Kidney capillary endothelial cell (primary cell): ENCODE data around the gene PRXL2B.

Experiments used
- DNase-seq: peaks from one replicate; pipeline ENCODE4 v3.0.0-alpha.2; 2018; ENCODE audit warnings: low spot score

Gene PRXL2B

DNA sequence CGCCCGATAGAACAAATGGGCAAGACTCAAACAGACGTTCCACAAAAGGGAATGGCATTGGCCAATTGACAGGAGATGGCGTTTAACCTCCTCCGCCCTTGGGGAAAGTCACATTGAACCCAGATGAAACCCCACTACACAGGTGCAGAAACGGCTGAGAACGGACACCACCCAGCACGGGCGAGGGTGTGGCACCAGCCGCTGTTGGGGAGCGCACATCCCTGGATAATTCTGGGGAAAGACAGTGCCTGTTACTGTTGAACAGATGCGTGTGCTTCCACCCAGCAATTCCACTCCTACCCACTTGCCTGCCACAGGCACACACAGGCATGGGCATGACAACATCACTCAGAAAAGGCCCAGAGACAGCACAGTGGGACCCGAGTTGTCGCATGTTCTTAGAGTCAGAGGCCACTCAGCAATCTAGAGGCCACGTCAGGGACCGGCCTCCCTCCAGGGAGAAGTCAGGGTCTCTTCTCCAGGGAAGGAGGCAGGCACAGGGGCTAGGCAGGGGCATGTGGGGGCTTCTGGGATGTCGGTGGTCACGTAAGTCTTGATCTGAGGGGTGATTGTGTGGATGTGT lies 15.2 kb downstream of the PRXL2B start:
- DNase-seq: no peak

DNA sequence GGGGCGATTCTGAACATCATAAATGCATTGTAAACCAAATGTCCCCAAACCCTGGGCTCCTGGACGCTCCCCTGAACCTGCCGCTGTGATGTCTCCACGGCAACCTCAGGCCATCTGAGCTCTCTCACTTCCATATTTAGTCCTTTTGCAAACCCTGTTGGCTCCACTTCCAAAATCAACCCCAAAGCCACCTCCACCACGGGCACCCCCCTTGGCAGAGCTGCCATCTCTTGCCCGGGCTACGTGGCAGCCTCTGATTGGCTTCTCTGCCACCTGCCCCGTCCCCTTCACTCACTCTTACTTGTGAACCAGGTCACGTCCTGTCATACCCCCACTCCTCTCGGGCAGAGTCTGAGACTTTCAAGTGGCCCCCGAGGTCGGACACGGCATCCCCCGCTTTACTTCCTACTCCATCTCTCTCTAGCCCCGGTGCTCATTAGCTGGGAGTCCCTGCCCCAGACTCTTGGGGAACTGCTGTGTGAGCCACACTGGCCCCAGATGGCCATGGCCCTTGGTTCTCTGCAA lies 15.8 kb downstream of the PRXL2B start:
- DNase-seq: no peak

DNA sequence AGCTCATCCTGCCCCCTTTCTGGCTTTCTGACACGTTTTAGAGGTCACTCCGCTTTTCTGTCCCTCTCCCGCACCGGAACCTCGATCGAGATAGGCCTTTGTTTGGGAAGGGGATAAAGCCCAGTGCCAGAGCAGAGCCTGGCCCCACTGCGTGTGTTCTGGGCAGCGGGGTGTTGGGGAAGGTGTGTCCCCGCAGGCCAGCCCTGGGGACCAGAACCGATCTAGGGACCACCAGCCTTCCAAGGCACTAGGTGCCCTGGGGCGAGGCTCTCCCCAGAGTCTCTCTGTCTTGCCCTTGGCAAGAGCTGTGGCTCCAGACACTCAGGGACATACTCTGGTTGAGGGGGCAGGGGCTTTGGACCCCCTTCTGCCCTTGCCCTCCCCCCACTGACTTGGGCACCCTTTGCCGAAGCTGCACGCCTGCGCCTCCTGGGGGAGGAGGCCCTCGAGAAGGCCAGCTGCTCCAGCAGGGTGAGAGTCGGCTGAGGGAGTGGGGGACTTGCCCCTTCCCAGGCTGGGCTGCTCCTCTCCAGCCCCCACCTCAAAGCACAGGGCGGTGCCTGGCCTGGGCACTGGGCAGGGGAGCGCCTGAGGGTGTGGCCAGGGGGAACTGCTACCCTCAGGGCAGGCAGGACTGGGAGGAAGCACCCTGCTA lies 16.4 kb downstream of the PRXL2B start:
- DNase-seq: no peak

DNA sequence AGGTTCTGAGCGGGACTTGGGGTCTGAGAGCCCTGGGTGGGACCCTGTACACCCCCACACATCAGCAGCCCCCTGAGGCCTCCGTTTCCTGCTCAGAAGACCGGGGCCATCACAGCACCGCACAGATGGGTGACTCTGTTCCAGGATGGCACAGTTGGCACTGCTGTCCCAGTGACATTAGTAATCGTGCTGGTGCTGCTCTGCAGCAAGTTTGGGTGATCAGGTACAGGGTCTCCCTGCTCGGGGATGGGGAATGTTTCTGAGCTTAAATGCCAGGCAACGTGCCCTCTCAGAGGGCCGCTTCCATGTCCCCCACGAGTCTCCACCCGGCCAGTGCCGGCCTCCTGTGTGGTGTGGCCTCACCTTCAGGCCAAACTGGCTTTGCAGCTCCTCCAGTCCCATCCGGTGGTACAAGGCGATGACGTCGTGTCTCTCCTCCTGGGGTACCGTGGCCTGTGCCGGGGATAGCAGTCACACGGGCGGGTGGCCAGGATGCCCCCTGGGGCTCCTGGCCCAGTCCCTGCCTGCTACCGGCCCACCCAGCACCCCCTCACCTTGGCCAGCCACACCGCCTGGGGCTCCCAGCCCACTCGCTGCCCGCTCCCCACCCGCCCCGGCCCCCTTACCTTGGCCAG lies 17.1 kb downstream of the PRXL2B start:
- DNase-seq: no peak

DNA sequence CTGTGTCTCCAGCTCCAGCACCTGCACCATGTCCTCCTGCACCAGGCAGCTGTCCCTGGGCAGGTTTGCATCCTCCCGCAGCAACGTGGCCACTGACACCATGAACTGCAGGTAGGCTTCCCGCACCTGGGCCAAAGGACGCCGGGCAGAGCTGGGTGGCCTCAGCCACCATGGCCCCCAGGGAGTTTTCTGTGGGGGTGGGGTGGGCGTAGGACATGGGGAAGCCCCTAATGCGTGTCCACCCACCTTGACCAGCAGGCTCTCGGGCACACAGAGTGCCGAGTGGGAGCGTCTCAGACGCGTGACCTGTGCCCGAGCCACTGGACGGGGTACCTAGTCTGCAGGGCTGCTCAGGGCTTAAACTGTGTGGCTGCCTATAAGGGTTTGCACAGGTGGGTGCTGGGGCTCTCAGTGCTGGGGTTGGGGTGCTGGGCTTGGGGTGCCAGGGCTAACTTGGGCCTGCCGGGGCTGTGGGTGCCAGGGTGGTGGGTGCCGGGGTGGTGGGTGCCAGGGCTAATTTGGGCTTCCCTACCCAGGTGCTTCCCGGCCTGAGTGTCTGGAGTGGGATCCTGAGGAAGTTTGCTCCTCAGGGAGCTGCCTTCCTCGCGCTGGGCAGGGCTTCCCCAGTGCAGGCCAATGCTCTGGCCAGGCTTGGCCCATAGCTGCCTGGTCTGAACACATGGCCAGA lies 17.7 kb downstream of the PRXL2B start:
- DNase-seq: no peak

DNA sequence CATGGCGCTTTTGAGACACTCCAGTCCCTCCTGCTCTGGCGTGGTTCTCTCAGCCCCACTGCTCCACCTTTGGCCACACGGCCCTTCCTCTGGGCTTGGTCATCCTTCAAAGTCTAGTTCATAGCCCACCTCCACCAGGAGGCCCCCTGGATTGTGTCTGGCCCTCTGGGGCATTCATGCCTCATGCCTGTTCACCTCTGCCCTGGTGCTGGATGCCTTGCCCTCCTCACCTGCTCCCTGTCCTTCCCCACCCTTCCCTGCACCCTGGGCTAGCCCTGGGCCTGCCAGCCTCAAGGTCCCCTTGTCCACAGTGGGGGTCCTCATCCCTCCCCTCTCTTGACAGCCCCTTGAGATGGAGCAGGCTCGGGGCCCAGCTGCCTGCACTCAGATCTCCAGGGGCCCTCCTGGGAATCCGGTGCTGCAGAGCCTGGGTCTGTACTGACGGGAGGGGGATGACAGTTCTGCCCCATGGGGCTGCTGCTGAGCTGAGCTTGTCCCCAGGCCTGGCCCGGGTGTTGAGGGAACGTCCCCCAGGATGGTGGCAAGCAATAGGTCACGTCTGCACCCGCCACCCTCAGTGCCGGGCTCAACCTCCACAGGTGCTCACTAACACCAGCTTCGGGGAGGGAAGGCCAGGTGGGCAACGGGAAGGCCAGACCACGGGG lies 18.4 kb downstream of the PRXL2B start:
- DNase-seq: no peak

DNA sequence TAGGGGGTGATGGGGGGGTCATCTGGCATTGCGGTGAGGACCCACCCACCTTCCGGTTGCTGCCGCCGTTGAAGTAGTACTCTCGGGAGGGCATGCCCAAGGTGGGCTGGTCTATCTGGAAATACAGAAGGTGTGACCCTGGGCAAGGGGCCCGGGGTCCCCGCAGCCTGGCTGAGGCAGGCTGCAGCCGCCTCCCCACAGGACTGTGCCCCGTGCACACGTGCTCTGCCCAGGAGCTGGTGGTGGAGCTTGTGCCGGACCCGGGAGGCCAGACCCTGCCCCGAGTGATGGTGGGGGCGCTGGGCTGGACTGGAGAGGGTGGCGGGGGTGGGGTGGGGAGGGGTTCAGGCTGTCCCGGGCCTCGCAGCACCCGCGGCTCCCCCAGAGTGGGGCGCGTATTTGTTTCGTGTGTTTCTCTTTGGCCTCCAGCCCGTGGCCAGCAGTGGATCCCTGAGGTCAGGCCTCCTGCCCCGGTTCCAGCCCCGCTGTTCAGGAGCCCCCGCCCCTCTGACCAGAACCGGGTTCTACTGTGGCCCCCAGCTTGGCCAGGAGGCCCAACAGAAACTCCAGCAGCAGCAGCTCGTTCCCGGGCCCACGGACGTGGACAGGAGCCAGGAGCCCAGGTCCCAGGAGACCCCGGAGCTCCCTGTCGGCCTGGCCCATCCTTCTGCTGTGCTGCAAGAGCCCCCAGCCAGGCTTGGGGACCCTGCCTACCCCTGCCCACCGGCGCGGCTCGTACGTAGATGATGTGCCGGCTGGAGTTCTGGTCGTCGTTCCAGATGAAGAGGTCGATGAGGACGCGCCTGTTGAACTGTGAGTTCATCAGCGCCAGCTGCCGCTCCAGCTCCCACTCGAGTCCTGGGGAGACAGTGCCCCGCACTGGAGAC lies 19.2 kb downstream of the PRXL2B start:
- no peak for DNase-seq

DNA sequence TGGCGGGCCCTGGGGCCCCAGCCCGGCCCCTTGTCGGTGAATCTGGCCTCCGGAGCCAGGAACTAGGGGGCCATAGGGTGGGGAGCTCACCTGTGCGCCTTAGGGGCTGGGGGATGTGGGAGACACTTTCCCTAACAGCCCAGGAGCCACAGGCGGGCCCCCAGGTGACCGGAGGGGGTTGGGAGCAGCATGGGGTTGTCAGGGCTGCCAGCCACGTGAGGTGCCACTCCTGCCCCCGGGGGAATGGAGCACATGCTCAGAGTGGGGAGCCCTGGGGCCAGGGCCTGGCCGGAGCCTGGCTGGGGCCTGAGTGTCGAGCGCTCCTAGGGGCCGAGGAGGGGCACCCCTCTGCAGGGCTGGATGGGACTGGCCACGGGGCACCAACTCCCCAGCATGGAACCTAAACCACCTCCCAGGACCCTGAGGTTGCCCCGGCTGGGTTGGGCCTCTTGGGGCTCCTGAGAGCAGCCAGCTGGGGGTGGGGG lies 19.9 kb downstream of the PRXL2B start:
- DNase-seq: no peak

DNA sequence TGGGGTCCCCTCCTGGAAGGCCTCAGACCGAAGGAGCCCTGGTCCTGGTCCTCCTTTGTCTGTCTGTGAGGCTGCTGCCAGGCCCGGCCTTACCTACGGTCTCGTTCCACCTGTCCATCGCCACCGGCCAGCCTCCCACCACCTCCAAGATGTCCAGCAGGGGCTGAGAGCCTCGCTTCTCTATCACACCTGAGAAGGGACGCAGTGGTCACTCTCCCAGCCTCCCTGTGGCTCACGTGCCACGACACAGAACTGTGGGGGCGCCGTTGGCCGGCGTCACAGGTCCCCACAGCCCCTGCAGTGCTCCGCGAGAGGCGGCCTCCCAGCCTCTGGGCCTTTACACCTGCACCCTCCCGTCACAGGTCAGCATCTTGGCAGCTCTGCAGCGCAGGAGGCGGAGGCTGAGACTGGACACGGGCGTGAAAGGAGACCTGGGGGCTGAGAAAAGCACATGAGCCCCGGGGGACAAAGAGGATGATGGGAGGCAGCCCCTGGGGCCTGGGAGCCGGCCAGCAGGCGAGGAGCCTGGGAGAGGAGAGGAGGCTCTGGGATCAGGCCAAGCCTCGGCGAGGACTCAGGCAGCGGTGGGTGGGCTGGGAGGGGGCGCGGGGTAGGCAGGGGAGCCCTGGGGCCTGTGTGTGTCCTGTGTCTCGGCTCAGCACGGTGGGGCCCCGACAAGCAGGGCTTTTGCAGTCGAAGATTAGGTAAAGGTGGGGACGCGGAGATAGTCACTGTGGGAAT lies 20.5 kb downstream of the PRXL2B start:
- DNase-seq: no peak

DNA sequence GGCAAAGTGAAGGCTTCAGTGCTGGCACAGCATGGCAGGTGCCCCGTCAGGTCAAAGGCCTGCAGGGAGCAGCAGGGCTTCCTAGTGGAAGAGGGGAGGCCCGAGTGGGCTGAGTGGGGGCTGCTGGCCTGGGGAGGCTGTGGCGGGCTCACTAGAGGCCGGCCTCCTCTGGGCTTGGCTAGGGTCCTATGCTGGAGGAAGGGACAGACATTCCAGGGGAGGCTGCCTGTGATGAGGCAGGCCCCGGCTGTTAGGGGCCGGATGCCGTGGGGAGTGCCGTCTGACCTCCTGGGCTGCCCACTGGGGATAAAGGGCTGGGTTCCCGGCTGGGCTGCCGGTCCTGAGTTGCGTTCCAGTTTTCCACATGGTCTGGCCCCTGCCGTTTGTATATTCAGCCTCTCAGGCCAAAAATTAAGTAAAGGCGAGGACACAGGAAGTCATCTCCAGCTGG lies 21.1 kb downstream of the PRXL2B start:
- DNase-seq: no peak

DNA sequence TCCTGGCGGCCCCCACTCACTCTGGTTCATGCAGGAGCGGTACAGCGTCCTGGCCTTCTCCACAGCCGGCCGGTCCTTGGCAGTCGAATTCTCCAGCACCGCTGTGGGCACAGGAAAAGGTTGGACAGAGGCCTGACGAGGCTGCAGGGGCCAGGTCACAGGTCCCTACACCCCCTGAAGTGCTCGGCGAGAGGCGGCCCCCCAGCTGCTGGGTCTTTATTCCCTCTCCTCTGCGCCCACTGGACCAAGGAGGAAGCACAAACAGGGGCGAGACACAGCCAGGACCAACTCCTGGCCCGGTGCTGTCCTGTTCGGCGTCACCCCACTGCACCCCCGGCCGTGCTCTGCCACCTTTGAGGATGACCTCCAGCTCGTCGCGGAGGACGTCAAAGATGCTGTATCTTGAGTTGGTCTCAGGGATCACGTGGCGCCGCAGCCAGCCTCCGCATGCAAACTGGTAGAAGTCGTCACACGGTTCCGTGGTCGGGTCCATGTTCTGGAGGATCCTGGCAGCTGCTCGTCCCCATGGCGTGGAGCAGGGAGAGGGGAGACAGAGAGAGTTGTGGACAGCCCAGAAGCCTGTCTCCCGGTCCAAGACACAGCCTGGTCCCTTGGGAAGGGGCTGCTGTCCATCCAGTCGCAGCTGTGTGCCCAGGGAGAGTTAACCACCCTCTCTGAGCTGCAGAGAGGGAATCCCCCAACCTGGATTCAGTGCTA lies 22.9 kb downstream of the PRXL2B start:
- DNase-seq: no peak

DNA sequence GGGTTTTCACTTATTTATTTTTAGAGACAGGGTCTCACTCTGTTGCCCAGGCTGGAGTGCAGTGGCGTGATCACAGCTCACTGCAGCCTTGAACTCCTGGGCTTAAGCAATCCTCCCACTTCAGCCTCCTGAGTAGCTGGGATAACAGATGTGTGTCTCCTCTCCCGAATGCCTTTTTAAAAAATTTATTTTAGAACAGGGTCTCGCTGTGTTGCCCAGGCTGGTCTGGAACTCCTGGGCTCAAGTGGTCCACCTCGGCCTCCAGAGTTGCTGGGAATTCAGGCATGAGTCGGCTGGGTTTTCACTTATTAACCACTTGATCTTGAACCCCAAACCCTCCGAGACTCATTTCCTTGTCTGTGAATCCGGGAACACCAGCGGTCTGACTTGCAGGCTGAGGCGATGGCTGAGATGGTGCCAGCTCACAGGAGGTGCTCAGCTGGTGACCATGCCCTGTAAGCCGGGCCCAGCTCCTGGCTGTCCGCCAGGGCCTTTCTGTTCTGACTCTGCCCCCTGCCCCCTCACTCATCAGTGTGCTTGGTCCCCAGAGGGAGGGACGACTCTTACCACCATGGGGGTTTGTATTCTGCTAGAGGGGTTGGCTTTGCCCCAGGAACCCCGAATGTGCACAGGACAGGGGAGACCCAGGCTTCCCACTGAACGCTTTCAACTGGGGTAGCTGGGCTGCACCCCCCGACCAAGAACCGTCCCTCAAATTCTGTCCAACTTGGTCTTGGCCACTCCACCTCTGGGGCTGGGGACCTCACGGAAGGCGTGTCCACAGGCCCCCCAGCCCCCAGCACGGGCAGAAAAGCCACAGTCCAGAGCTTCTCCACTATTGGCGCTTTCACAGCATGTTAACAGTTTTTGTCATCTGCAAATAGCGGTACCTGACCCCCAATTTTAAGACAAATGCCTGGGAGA lies 23.7 kb downstream of the PRXL2B start:
- no peak for DNase-seq

DNA sequence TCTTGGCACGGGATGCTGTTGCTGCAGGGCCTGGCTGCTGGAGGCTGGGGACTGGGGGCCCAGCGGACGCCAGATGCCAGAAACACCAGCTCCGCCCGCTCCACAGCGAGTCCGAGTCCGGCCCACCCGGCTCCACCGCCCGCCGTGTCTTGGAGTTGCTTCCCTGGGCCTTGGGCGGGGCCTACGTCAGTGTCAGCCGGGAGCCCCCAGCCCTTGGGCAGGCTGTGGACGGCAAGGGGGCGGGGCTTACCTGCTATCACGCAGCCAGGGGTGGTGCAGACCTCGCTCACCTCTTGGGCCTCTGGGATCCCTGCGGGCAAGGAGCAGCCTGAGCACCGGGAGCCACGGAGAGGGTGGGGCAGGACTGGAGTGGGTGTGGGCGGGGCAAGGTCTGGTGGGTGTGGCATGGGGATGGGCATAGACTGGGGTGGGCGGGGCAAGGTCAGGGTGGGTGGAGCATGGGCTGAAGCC lies 24.5 kb downstream of the PRXL2B start:
- no peak for DNase-seq

DNA sequence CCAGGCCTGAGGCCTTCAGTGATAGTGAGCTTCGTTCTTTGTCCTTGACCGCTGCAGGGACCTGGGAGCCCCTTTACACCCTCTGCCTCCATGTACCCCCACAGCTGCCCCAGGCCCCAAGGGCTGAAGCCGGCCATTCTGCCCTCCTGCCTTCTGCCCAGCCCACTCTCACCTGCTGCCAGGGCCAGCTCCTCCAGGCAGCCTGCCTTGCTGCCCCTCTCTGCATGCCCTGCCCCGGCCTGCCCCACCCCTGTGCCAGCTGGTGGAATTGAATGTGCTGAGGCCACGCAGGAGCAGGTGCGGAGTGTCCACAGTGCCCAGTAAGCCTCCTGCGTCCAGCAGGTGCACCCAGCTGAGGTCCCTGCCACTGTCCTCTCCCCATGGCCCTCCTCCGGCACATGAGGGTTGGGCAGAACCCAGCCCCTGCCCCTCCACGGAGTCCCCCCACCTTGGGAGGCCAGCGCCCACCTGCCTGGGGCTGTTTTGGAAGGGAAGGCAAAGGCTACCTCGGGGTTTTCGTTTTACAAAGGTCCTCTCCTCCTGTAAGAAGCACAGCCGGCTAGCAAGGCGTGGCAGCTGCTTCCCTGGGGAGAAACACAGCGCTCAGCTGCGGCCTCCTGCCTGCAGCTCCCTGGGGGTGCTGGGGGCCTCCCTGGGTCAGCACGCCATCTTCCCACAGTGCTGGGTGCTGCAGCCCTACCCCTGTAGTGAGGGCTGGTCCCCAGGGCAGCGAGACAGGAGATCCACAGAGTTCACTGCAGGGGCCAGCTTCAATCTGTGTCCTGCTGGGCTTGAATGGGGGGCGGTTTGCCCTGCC lies 25.3 kb downstream of the PRXL2B start:
- DNase-seq: no peak

DNA sequence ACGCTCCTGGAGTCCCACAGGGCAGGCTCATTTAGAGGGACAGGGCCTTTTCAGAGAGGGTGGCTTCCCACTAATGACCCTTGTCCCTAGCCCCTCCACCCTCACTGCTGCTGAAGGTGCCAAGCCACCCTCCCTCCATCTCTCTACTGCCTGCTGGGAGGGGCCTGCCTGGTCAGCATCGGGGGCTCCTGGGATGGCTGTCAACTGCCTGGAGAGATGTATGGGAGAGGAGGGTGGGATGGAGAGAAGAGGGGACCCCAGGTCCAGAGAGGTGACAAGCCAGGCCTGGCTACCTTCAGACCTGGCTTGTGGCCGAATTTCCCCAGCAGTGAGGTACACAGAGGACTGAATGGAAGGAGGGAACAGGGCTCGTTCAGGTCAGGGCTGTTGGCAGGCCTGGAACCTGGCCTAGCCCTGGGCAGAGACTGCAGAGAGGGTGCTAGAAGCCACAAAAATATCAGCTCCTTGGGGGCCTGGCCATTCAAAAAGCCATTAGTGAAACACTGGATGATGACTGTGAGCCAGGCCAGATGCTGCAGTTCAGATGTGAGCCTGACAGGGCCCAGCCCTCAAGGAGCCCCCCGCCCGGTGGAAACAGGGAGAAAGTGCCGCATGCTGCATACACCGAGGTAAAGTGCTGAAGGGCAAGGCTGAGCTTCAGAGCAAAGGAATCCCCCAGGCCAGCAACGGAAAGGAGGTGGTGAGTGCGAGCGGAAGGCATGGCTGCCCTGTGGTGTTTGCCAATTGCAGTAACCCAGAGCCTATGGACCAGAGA lies 26.2 kb downstream of the PRXL2B start:
- DNase-seq: no peak

DNA sequence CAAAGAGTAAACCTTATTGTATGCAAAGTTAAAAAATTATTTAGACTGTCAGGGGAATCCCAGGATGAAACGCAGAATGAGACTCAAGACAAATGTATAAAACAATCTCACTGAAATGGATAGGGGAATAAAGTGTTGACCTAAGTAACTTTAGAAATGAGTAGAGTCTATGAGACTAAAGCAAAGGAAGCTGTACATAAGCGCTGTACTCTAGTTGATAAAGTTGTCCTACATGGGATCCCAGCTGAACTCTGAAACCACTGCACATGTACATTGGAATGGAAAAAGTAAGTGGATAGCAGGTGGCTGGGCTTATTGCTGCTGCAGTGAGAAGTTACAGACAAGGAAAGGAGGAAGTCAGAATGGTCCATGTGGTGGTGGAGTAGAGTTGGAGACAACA lies 27.6 kb downstream of the PRXL2B start:
- DNase-seq: no peak

DNA sequence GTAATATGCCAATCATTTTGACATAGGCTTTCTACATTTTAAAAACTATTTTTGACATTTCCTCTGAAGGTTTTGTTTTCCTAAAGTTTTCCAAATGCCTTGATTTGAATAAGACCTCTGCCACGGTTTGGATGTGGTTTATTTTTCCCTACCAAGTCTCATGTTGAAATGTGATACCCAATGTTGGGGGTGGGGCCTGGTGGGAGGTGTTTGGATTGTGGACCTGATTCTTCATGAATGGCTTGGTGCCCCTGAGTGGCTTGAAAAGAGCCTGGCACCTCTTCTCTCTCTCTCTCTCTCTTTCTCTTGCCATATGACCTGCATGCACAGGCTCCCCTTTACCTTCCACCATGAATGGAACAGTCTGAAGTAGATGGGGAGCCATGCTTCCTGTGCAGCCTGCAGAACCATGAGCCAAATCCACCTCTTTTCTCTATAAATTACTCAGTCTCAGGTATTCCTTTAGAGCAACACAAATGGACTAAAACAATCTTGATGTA lies 31.4 kb downstream of the PRXL2B start:
- no peak for DNase-seq
